K562 (cell line): Measurements from ENCODE around the gene C1orf116. TPM values are rescaled to one million over a fixed set of nuclear protein-coding genes. Genes with fewer than 3 reads are reported as not detected.

Source experiments
- ARHGAP35 ChIP-seq: fragments of 450-650 bp; IDR thresholded peaks from 2 replicates; pipeline ENCODE4 v1.6.1; 2018; ENCODE audit not compliant: partially characterized antibody
- CCAR2 ChIP-seq: fragments of 200-400 bp; formaldehyde crosslinking; IDR thresholded peaks from 2 replicates; pipeline ENCODE4 v1.6.1; 2017; ENCODE audit warnings: mild to moderate bottlenecking, low read depth, low read length
- DPF2 ChIP-seq: fragments of 450-650 bp; IDR thresholded peaks from 2 replicates; pipeline ENCODE4 v1.6.1; 2016
- GMEB1 ChIP-seq: fragments of 250-450 bp; sonication (Bioruptor Pico); IDR thresholded peaks from 2 replicates; pipeline ENCODE4 v1.4.0; 2020; ENCODE audit warnings: mild to moderate bottlenecking
- PHF21A ChIP-seq: fragments of 450-650 bp; IDR thresholded peaks from 2 replicates; pipeline ENCODE4 v1.6.1; 2017; ENCODE audit warnings: low read depth, borderline replicate concordance
- RERE ChIP-seq: sonication (generic); formaldehyde crosslinking; IDR thresholded peaks from 2 replicates; pipeline ENCODE4 v1.8.0; 2023; ENCODE audit warnings: missing genetic modification reagents, mild to moderate bottlenecking, borderline replicate concordance
- REST ChIP-seq, 2 experiments: fragments of 450-650 bp; formaldehyde crosslinking in 1 of 2; IDR thresholded peaks; 2 replicates each; pipeline versions ENCODE4 v1.4.0 to v1.6.1; 2014 to 2020; ENCODE audit warnings: mild to moderate bottlenecking in 2 of 2, borderline replicate concordance in 1 of 2, low read depth in 1 of 2
- TARDBP ChIP-seq: fragments of 450-650 bp; IDR thresholded peaks from 2 replicates; pipeline ENCODE4 v1.6.1; 2016
- U2AF2 ChIP-seq: fragments of 200-400 bp; formaldehyde crosslinking; optimal IDR thresholded peaks from 2 replicates; pipeline ENCODE3; 2017; ENCODE audit warnings: low read depth, mild to moderate bottlenecking, low read length
- ZNF511 ChIP-seq: sonication (generic); formaldehyde crosslinking; IDR thresholded peaks from 2 replicates; pipeline ENCODE4 v1.8.0; 2022; ENCODE audit warnings: mild to moderate bottlenecking, missing genetic modification reagents
- polyA plus RNA-seq, 8 experiments: library from polyadenylated mRNA; depleted of rRNA in 4 of 8; stranded (reverse) in 5 of 8; unstranded in 3 of 8; fragments of >200 nt; fragmentation: Nextera tagmentation in 2 of 8; fragmentation: Illumina TruSeq in 1 of 8; extraction: Ambion mirVana in 2 of 8; extraction: Trizol in 1 of 8; gene quantifications; 2 replicates each; pipeline versions ENCODE4 v1.2.1 to v1.2.3, GENCODE V29; 2011 to 2014; ENCODE audit warnings: inconsistent platforms in 1 of 8, missing spikeins in 1 of 8
- total RNA-seq, 7 experiments: library from RNA; depleted of rRNA in 6 of 7; stranded (reverse); fragments of >200 nt in 6 of 7; fragmentation: Illumina TruSeq in 2 of 7; extraction: Trizol in 2 of 7; gene quantifications; 2 replicates each; pipeline versions ENCODE4 v1.2.1 to v1.2.3, GENCODE V29; 2011 to 2021; ENCODE audit warnings: low replicate concordance in 1 of 7

C1orf116 gene
- total and polyA plus RNA-seq, 9 of the 15 experiments (the other 6 are each of a cell fraction or from before 2014, with no cell fraction given): 0.62 to 3.0 (median 0.95) TPM

- TF ChIP-seq GMEB1 (CRISPR knock-in tag) (no peak; the same call in 1 of the 2 replicates), ARHGAP35 (no peak), PHF21A (0 out of 2 replicates have a peak, but pooled peaks have one; percentile 54), TARDBP (peak; percentile 40), ZNF511 (CRISPR knock-in tag) (no peak), DPF2 (peak; percentile 96), REST (IDR thresholded peaks at IDR 0.05; ENCODE audit: borderline replicate concordance) (peak; percentile 39; the same call in 1 of the 2 replicates), REST (CRISPR knock-in tag; IDR thresholded peaks at IDR 0.05; ENCODE audit: low read depth) (no peak), U2AF2 (no peak), RERE (CRISPR knock-in tag) (no peak), CCAR2 (no peak)
Measured at GRCh38 chr1:207021139-207021861, 11.3 kb downstream of the C1orf116 start (continued).
